HG02938 (cell line): Measurements from ENCODE around the gene IL21.
A peak's percentile ranks its signal among the peaks of the same experiment; 100 is the strongest.
"Not testable (repeated sequence)": the region's sequence is repeated elsewhere in the genome, so short reads cannot be mapped to it uniquely, and the experiment has no call there.

ENCODE experiments used
- ATAC-seq: cut with Tn5 transposase; IDR thresholded peaks from one replicate; pipeline ENCODE4 v1.9.1; 2021; ENCODE audit warnings: mild to moderate bottlenecking, moderate library complexity; ENCODE audit not compliant: unreplicated experiment

IL21 gene

DNA sequence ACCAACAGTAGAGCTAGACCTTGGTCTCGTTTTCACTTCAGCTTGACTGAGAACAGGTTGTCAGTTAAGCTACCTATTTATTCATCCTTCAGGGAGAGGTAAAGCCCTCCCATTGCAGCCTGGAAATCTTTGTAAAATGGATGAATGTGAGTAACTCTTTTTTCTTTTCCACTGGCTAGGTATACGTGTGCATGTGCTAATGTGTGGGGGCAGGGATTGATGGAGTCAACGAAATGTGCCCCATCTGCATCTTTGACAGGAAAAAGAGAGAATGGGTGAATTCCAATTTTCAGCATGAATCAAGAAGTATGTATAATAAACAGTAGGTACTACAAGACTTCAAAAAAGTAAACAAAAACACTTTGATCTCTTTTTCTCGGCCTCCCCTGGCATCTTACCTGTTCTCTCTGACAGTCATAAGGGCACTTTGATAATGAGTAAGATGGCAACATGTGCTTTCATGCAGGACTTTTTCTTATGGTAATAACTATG lies at the start of gene IL21:
Gene IL21 (minus strand): TSS at position 51 of the 492 bp plus-strand sequence. CDS start 55 bp downstream, outside the sequence.
- ATAC-seq: no peak

DNA sequence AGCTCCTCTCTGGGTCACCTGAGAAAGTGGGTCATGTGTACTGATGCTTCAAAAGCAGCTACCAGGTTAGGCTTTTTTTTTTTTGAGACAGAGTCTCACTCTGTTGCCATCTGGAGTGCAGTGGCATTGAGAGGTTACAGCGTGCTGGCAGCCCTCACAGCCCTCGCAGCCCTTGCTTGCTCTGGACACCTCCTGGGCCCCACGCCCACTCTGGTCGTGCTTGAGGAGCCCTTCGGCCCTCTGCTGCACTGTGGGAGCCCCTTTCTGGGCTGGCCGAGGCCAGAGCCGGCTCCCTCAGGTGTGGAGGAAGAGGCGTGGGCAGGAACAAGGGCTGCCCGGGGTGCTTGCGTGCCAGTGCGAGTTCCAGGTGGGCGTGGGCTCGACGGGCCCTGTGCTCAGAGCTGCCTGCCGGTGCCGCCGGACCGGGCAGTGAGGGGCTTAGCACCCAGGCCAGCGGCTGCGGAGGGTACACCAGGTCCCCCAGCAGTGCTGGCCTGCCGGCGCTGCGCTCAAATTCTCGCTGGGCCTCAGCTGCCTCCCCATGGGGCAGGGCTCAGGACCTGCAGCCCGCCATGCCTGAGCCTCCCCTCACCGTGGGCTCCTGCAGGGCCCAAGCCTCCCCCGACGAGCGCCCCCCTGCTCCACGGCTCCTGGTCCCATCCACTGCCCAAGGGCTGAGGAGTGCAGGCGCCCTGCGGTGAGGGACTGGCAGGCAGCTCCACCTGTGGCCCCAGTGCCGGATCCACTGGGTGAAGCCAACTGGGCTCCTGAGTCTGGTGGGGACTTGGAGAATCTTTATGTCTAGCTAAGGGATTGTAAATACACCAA lies 49.3 kb upstream of the IL21 start:
- ATAC-seq: no peak

DNA sequence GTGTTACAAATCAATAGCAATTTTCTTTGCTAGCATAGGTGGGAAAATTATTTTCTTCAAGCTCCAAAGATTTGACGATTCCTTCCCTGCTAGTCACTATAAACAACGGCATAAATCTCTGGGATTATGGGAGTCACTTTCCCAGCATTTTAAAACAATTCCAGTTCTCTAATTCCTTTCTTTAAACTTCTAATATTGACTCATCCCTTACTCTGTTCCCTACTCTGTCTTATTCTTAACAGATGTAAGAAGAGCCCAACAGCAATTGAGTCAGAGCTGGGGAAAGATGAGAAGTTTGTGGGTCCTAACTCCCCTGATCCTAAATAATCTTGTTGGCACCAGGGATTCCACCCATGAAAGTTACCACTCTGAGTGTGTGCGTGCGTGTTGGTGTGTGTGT lies 47.4 kb upstream of the IL21 start:
- ATAC-seq: no peak

DNA sequence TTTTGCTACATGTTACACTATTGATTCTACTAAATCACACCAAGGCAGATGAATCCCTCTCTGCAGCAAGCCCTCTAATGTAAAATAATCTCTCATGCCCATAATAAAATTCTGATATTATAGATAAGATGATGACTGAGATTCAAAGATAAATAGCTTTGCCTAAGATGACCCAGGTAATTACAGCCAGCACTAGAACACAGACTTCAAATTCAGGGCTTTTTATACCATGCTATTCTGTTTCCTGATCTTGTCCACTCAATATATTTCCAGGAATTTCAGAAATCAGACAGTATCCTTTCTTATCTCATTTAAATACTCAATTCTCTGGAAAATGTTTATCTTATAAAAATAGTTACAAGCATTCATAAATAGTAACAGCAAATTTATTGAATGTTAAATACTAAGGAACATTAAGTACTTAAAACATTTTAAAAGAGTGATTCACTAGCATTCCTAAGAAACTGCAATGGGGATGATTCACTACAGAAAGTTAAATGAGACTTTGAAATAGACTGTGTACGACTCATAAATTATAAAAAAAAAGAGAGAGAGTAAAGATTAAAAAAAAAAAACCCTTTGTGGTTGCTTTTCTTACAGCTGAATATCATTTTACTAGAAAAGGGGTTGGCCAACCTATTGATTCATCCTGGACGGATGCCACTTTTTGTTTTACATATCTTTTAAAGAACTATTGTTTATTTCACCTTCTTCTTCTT lies 45.8 kb upstream of the IL21 start:
- no peak for ATAC-seq

DNA sequence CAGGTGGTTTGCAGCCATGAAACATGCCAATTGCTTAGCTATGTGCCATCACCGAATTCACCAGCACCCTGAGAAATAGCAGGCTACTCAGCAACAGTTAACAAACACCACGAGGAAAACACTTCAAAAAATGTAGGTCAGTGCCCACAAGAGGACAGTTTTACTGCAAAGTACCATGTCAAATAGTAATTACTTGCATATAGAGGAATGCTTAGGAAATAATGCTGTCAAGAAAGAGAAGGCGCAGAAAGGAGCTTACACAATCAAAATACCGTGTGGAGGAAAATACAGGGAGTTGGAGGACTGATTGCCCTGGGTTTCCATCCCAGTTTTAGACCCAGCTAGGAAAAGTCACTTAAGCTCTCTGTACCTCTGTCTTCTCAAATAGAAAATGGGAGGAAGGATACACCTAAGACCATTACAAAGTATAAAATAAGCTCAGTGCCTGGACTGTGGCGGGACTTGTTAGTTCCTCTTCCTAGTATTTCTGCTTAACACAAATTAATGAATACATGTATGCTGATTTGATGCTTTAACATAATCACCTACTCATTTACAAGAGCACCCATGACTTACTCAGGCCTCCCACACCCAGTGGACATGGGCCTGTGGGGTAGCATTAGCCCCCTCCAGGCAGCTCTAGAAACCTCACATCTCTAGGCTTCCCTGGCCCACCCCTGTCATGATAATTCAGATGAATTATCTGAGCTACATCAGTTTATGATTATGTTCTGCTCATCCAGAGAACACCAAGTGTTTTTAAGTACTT lies 44.5 kb upstream of the IL21 start:
- ATAC-seq: no peak

DNA sequence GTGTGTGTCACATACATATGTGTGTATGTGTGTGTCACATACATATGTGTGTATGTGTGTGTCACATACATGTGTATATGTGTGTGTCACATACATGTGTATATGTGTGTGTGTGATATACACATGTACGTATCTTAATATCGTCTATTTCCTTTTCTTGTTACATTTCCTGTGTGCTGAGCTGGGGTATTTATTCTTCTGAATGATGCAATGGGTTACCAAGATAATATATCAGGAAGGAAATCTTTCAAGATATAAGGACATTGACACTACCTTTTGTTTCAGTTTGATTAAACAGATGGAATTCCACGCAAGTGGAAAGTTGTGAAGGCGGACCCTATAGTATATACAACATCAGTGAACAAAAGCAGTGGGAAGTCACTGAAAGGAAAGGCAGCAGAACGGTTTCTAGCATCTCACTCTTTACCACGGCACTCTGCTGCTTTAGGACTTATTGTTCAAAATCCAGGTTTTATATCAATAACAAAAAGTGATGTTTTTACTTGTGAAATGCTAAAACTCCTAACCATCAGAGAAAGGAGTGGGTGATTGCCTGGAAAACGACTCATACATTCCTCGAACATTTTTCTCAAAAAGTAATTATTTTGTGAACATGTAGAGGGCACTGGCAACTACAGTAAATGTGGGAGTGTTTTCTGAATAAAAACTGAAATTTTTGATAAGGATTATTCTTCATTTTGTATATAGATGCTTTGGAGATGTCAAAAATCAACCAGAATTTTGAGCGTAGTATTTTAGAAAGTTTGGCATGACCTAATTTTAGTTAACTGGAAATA lies 43.1 kb upstream of the IL21 start:
- no peak for ATAC-seq

DNA sequence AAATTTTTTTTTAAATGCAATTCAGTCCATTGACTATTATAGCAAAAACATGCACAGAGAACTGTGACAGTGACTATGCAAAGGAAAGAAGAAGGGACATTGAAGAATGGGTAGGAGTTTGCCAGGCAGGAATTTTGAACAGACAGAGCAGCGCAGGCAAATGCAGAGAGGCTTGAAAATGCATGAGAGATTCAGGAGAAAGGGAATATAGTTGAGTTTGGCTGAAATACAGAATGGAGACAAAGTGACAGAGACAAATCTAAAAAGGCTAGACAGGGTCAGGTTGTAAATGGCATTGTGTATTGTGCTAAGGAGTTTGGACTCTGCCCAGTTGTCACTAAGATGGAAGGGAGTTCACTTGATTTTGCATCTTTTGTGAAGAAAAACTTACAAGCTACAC lies 42.4 kb upstream of the IL21 start:
- no peak for ATAC-seq

DNA sequence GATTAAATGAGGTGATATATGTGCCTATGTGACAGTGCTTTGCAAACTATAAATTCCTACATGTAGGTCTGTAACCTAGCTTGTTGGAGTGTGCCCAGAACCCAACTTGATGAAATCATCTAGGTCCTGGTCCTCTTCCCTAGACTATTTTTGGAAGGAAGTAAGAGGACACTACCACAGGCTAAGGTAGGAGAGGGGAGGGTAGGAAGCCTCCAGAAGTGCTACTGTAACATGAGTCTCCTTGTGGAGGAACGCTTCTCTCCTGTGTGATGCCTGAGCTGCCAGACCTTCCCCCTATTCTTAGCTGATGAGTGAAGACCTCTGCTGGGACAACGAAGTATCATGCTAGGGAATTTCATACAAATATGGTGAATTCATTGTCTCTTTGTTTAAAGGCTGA lies 41.8 kb upstream of the IL21 start:
- ATAC-seq: no peak

DNA sequence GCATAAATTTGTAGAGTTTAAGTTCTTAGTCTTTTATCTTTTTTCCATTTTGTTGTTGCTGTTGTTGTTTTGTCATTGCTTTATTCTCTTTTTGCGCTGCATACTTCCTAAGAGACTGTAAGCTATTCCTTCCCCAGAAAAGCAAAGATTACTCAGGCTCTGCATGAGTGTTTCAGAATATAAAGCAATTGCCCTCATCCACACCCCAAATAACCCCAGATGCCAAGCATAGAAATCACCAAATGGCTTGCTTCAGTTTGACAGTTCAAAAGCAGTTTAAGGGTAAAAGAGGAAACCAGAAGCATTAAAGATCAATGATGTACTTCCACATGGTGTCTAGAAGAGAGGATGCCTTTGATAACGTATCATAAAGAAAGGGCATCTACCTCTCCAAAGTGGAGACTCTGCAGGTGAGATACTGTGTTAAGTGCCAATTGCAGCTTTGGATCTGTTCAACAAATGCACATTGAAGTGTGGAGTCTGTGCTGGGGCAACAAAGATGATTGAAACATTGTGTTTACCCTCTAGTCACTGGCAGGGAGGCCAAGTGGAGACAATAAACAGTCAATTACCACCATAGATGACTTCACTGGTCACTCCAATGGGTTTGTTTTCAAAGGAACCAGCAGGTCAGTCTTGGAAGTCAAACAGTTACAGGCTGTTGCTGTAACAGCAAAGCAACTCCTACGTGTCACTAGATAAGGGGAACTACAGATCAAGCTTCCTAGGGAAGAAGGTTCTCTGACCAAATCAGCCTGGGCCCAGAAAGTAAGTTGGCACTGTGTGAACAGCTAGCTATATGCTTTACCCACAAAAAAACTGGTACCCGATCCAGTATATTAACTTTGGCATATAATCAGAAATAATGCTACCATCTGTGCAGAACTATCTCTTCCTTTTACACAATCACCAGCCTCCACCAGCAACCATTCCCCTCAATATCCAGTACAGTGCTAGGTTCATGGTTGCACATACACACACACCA lies 40.6 kb upstream of the IL21 start:
- ATAC-seq: no peak

DNA sequence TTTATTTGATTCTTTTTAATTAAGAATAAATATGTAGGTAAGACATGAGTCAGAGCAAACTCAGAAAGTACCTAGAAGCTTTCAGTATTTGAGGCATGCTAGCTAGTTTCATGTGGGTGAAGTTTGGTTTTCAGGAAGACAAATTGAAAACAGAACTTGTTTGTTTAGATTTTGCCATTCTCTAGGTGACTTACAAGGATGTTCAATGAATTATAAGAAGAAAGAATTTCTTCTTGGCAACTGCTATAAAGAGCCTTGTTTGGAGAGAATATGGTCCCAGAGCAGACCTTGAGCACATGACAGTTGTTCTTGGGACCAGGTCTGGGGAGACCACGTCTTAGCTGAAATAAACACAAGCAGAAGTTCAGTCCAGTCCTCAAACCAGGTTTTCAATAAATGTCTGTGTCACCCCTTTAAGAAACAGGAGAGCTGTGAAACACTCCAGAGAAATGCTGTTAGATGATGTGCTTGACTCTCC lies 38.0 kb upstream of the IL21 start:
- peak; percentile 93 for ATAC-seq

DNA sequence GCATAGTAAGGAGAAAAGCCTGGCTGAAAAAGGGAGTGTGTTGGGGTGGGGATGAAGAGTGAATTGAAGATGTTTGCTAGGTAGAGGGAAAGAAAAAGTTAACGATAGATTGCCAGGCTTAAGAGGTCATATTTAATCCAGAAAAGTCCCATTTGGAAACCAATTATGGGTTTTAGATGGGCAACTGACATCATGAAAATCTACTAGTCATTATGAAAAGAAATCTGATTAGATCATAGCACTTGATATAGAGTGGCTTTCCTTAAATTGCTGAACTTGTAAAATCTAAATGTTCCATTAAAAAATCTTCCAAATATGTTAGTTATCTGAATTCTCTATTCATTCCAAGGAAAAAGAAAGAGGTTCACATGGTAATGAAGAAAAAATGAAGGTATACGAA lies 37.5 kb upstream of the IL21 start:
- ATAC-seq: no peak

DNA sequence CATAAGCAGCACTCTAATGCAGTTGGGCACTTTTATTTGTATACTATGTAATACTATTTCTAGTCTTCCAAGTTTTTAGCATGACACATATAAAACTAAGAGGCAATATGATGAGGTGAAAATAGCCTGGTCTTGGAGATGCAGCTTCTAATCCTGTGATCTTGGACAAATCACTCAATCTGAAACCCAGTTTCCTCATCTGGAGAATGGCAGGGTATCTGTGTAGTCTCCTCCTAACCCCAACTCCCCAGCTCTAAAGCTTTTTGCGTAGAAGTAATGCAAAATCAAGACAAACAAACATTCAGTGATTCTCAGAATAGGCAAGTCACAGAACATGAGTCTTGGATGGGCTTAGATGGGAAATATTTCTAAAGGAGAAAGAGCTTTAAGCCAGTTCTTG lies 36.7 kb upstream of the IL21 start:
- ATAC-seq: no peak

DNA sequence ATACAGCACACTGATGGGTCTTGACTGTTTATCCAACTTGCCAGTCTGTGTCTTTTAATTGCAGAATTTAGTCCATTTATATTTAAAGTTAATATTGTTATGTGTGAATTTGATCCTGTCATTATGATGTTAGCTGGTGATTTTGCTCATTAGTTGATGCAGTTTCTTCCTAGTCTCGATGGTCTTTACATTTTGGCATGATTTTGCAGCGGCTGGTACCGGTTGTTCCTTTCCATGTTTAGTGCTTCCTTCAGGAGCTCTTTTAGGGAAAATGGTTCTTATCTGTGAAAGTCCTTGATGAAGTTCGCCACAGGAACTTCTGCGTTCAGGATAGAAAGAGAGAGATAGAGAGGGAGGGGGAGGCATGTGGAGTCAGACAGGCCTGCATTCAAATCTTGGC lies 35.7 kb upstream of the IL21 start:
- not testable (repeated sequence) for ATAC-seq

DNA sequence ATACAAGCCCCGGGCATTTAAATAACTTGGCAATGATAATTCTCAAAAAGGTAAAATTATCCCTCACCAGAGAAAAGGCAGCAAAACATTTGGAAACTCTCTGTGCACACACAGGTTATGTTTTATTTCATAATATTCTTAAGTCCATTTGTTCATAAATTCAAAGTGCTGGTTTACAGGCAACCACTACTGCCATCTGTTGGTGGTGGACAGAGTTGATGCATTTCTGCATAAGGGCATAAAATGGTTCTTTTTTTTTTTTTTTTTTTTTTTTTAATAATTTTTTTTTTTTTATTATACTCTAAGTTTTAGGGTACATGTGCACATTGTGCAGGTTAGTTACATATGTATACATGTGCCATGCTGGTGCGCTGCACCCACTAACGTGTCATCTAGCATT lies 31.5 kb upstream of the IL21 start:
- ATAC-seq: no peak

DNA sequence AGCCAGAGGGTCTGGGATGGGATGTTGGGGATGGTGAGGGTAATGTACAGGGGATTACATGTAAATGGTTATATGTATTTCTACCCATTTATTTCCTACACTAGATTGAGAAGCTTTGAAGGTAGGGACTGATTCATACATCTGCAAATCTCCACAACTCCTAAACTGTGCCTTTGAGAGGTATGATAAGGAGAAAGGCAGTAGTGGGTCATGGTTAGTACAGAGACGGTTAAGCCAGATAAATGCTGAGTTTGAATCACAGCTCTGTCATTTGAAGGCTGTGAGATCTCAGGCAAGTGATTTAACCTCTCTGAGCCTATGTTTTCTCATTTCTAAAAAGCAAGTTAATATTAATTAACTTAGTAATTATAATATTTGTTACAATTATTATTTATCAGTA lies 29.3 kb upstream of the IL21 start:
- no peak for ATAC-seq

DNA sequence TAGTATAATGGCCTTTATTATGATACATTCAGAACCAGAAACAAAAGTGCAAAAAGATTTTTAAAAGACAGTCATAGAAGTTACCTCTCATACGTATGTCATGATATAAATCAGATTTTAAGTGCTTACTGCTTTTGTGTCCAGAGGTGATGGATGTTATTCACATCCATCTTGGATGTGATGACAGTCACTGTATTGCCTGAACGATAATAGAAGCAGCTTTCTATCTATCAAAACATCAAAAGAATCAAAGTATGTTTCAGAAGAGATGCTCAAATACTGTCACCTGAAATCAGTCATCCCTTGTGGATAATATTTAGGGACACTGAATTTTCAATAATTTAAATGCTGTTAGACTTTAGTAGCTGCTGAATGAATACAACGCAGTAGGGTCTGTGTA lies 26.8 kb upstream of the IL21 start:
- no peak for ATAC-seq

DNA sequence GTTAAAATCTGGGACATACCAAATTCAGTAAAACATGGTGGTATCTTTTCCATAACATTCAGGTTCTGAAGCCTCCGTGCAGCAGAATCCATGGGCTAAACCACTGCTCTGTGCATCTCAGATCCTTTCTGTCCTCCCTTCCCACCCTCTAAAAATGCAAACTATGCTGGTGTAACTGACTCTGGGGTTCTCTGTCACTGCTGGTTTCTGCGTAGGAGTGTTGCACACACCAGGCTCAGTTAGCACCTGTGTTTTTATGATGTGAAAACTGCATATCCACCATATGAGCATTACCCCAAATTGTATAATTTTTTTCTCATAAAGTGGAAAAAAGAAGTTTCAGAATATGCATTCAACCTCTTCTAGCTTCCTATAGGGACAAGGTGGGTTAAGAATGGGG lies 22.4 kb upstream of the IL21 start:
- ATAC-seq: no peak

DNA sequence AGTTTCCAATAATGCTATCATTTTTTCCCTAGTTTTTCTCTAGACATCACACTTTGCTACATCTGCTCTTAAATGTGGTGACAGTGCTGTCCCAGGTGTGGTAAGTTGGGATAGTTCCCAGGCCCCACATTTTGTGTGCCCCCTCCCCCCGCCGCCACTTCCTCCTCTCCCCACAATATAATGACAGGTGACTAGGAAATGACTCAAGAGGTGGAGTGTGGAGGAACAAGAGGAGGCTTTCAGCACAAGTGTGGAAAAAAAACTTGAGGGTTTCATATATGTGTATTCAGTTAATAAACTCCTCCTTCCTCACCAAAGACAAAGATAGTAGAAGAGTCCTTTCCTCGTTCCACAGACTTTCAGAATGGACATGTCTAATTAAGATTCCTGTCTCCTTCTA lies 18.3 kb upstream of the IL21 start:
- no peak for ATAC-seq

DNA sequence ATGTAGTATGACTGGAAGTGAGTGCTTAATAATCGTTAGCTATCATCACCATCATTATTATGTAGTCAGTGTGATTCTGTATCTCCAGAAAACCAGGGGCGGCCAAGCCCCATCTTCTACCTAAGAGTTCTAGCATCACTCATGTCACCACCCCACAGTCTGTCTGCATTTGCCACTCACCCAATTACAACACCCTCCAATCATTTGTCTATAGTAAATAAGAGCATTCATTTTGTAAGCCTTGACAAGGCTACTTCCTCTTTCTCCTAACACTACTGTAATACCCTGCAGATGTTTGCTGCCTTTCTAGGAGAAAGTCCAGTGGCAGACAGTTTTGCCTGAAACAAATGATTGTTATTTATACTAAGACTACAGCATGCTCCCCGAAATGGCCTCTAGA lies 15.8 kb upstream of the IL21 start:
- ATAC-seq: no peak
